ENCODE data around the gene TMEM39B. TPM values are rescaled to one million over a fixed set of nuclear protein-coding genes. Genes with fewer than 3 reads are reported as not detected.
"Not testable (repeated sequence)": the region's sequence is repeated elsewhere in the genome, so short reads cannot be mapped to it uniquely, and the experiment has no call there.

Gene TMEM39B
- total RNA-seq, 1 experiment from 2014 or later: 12.1 TPM

GRCh38 chr1:32111789-32112188 is 39.0 kb downstream of the TMEM39B start:
- DNase-seq: no peak
- H3K27ac Mint-ChIP-seq (ENCODE audit: unreplicated experiment): no peak overlapping the region
- Histone ChIP-seq H3K27me3 (replicated peaks; ENCODE audit: control insufficient read depth, insufficient read depth, low read length) (no peaks in the 10 kb centered on the region), H3K36me3 (ENCODE audit: control insufficient read depth, insufficient read depth, low read length) (no peaks in the 10 kb centered on the region), H3K9me3 (no peaks in the 10 kb centered on the region), H3K4me3 (ENCODE audit: low read depth, low read length) (no peak overlapping the region), H3K4me1 (no peaks in the 10 kb centered on the region)
- ChIA-PET CTCF (no interaction called here), POLR2A (no interaction called here)
- intact Hi-C loops (cut with micrococcal nuclease; ENCODE audit: unreplicated experiment): no loop called here
- no peaks in the 10 kb centered on the region for H3K4me1 Mint-ChIP-seq (ENCODE audit: low read depth, unreplicated experiment)
- no TSS peak for BruUV-seq (replicated peaks)
- no peak overlapping the region for H3K4me3 Mint-ChIP-seq (ENCODE audit: unreplicated experiment)
- H3K36me3 Mint-ChIP-seq (ENCODE audit: insufficient read depth, unreplicated experiment): peaks cover 3% of the 10 kb centered on the region
- no peak for TF ChIP-seq CTCF (IDR thresholded peaks at IDR 0.05; ENCODE audit: insufficient read depth in 1 of 2, low read depth in 1 of 2, low read length in 1 of 2, severe bottlenecking in 1 of 2, unreplicated experiment in 1 of 2)
- H3K27me3 Mint-ChIP-seq (ENCODE audit: insufficient read depth, unreplicated experiment): no peaks in the 10 kb centered on the region
- no peaks in the 10 kb centered on the region for H3K9me3 Mint-ChIP-seq (ENCODE audit: unreplicated experiment)

- DNase-seq: no peak
- ChIA-PET CTCF (no interaction called here), POLR2A (no interaction called here)
- no peak for TF ChIP-seq CTCF (IDR thresholded peaks at IDR 0.05; ENCODE audit: insufficient read depth in 1 of 2, low read depth in 1 of 2, low read length in 1 of 2, severe bottlenecking in 1 of 2, unreplicated experiment in 1 of 2)
- Mint-ChIP-seq H3K9me3 (ENCODE audit: unreplicated experiment) (no peaks in the 10 kb centered on the region), H3K4me1 (ENCODE audit: low read depth, unreplicated experiment) (no peaks in the 10 kb centered on the region), H3K27ac (ENCODE audit: unreplicated experiment) (no peak overlapping the region), H3K27me3 (ENCODE audit: insufficient read depth, unreplicated experiment) (no peaks in the 10 kb centered on the region), H3K4me3 (ENCODE audit: unreplicated experiment) (no peak overlapping the region), H3K36me3 (ENCODE audit: insufficient read depth, unreplicated experiment) (no peaks in the 10 kb centered on the region)
- H3K36me3 ChIP-seq (ENCODE audit: control insufficient read depth, insufficient read depth, low read length): no peaks in the 10 kb centered on the region
- no TSS peak for BruUV-seq (replicated peaks)
- H3K9me3 ChIP-seq: no peaks in the 10 kb centered on the region
- no peak overlapping the region for H3K4me3 ChIP-seq (ENCODE audit: low read depth, low read length)
- intact Hi-C loops (cut with micrococcal nuclease; ENCODE audit: unreplicated experiment): no loop called here
- H3K27me3 ChIP-seq (replicated peaks; ENCODE audit: control insufficient read depth, insufficient read depth, low read length): no peaks in the 10 kb centered on the region
- H3K4me1 ChIP-seq: no peaks in the 10 kb centered on the region
These were observed 40.2 kb downstream of the TMEM39B start for GRCh38 chr1:32112806-32113375.

- POLR2A ChIA-PET; H3K36me3 ChIP-seq (ENCODE audit: control insufficient read depth, insufficient read depth, low read length); H3K4me3 ChIP-seq (ENCODE audit: low read depth, low read length); CTCF ChIA-PET; H3K27me3 ChIP-seq (replicated peaks; ENCODE audit: control insufficient read depth, insufficient read depth, low read length); H3K36me3 Mint-ChIP-seq (ENCODE audit: insufficient read depth, unreplicated experiment); H3K4me3 Mint-ChIP-seq (ENCODE audit: unreplicated experiment); H3K9me3 Mint-ChIP-seq (ENCODE audit: unreplicated experiment); DNase-seq; intact Hi-C loops (cut with micrococcal nuclease; ENCODE audit: unreplicated experiment); H3K4me1 Mint-ChIP-seq (ENCODE audit: low read depth, unreplicated experiment); H3K27ac Mint-ChIP-seq (ENCODE audit: unreplicated experiment); H3K27me3 Mint-ChIP-seq (ENCODE audit: insufficient read depth, unreplicated experiment); BruUV-seq (replicated peaks); H3K9me3 ChIP-seq; H3K4me1 ChIP-seq: not testable (repeated sequence)
These were observed 40.7 kb downstream of the TMEM39B start for GRCh38 chr1:32113436-32113835.

- POLR2A ChIA-PET: no interaction called here
These were observed 41.7 kb downstream of the TMEM39B start for GRCh38 chr1:32114420-32114819.

More at GRCh38 chr1:32114420-32114819, 41.7 kb downstream of the TMEM39B start:
- no peaks in the 10 kb centered on the region for H3K9me3 Mint-ChIP-seq (ENCODE audit: unreplicated experiment)
- Histone ChIP-seq H3K27me3 (replicated peaks; ENCODE audit: control insufficient read depth, insufficient read depth, low read length) (no peaks in the 10 kb centered on the region), H3K4me3 (ENCODE audit: low read depth, low read length) (no peak overlapping the region), H3K9me3 (no peaks in the 10 kb centered on the region), H3K36me3 (ENCODE audit: control insufficient read depth, insufficient read depth, low read length) (no peaks in the 10 kb centered on the region), H3K4me1 (no peaks in the 10 kb centered on the region)
- H3K27ac Mint-ChIP-seq (ENCODE audit: unreplicated experiment): no peak overlapping the region
- intact Hi-C loops (cut with micrococcal nuclease; ENCODE audit: unreplicated experiment): no loop called here
- DNase-seq: no peak
- no peak overlapping the region for H3K4me3 Mint-ChIP-seq (ENCODE audit: unreplicated experiment)
- no peaks in the 10 kb centered on the region for H3K4me1 Mint-ChIP-seq (ENCODE audit: low read depth, unreplicated experiment)
- H3K36me3 Mint-ChIP-seq (ENCODE audit: insufficient read depth, unreplicated experiment): no peaks in the 10 kb centered on the region
- CTCF ChIA-PET: no interaction called here
- no peak for TF ChIP-seq CTCF (IDR thresholded peaks at IDR 0.05; ENCODE audit: insufficient read depth in 1 of 2, low read depth in 1 of 2, low read length in 1 of 2, severe bottlenecking in 1 of 2, unreplicated experiment in 1 of 2)
- no peaks in the 10 kb centered on the region for H3K27me3 Mint-ChIP-seq (ENCODE audit: insufficient read depth, unreplicated experiment)
- no TSS peak for BruUV-seq (replicated peaks)
